GM12891 (cell line): ENCODE data around the gene LMF2.

Source experiments
- PAX5 ChIP-seq: IDR thresholded peaks from 2 replicates; pipeline ENCODE4 v1.6.1; 2011; ENCODE audit warnings: low read length, moderate library complexity, mild to moderate bottlenecking; ENCODE audit not compliant: insufficient read depth, severe bottlenecking
- POLR2A ChIP-seq: IDR thresholded peaks from 2 replicates; pipeline ENCODE4 v1.6.1; 2011; ENCODE audit warnings: low read depth, low read length, control low read depth
- POLR2AphosphoS5 ChIP-seq: IDR thresholded peaks from 2 replicates; pipeline ENCODE4 v1.6.1; 2011; ENCODE audit warnings: low read depth, low read length, control low read depth
- SPI1 ChIP-seq: IDR thresholded peaks from 2 replicates; pipeline ENCODE4 v1.6.1; 2011; ENCODE audit warnings: low read depth, low read length, control low read depth
- TAF1 ChIP-seq: IDR thresholded peaks from 2 replicates; pipeline ENCODE4 v1.6.1; 2011; ENCODE audit warnings: low read depth, low read length, control low read depth

DNA sequence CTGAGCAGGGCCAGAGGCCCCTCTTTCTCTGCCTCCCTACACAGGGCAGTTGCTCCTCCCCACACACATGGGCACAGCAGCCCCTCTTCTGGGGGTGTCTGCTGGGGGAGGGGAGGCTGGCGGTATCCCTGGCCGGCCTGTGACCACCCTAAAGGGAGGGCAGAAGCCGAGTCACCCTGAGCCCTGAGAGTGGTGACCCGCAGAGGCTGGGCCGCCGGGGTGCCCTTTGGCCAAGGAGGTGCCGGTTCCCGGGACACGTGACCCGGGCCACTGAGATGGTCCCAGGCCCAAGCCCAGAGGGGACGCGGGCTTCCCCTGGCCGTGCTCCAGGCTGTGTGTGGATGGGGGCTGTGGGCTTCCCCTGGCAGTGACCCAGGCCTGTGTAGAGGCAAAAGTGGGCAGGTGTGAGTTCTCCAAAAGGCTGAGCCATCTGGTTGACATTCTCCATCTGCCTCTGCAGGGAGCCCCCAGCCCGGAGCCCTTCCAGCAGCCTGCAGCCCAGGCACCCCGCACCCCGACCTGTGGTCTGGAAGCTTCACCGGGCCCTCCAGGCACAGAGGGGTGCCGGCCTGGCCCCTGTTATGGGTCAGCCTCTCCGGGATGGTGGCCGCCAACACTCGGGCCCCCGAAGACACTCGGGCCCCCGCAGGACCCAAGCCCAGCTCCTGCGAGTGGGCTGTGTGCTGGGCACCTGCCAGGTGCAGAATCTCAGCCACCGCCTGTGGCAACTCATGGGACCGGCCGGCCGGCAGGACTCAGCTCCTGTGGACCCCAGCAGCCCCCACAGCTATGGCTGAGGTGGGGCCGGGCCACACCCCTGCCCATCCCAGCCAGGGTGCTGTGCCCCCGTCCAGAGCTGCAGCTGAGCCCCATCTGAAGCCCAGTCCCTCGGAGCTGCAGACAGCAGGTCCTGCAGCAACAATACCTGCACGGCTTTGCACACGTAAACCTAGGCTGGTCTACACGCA is 25.1 kb downstream of the LMF2 start:
- TF ChIP-seq SPI1: no peak
- TF ChIP-seq POLR2AphosphoS5: no peak
- TF ChIP-seq POLR2A: no peak
- no peak for TF ChIP-seq PAX5
- TF ChIP-seq TAF1: no peak
